HepG2 (cell line): Measurements from ENCODE around the gene TNS4. TPM values are rescaled to one million over a fixed set of nuclear protein-coding genes. Genes with fewer than 3 reads are reported as not detected.

Experiments used
- ATAC-seq: fragments of 200-7000 bp; cut with Tn5 transposase; 3 replicates; pipeline ENCODE4 v1.9.1; 2020; ENCODE audit warnings: mild to moderate bottlenecking, moderate library complexity
- BruUV-seq: library from RNA; stranded (reverse); fragments of 400-500 nt; replicated peaks from 2 replicates; lab custom pipeline; 2021; lab: Mats Ljungman, UMichigan
- CTCF ChIA-PET: fragments of 300-600 bp; formaldehyde crosslinking; extraction: SDS; loops from one replicate; lab custom pipeline; 2021; ENCODE audit warnings: low total read pairs, inconsistent platforms, low intra/inter-chr PET ratio; lab: Yijun Ruan, JAX
- POLR2A ChIA-PET: fragments of 350-600 bp; sonication (Branson Sonifier 250); formaldehyde crosslinking; loops from one replicate; lab custom pipeline; 2020; ENCODE audit warnings: antibody characterized with exemption, inconsistent platforms; lab: Yijun Ruan, JAX
- DNase-seq: peaks from one replicate; pipeline ENCODE4 v3.0.0-alpha.2; 2015; ENCODE audit warnings: low spot score
- FAIRE-seq: peaks from 3 replicates; lab custom pipeline; 2011; peaks lifted over from hg19 to GRCh38; lab: Jason Lieb, UNC
- H2AFZ ChIP-seq: one replicate; pipeline ENCODE4 v1.6.1; 2011; ENCODE audit warnings: low read length, inconsistent platforms
- H3K27ac ChIP-seq: fragments of 300-600 bp; 3 replicates; pipeline ENCODE4 v1.8.0; 2011; ENCODE audit warnings: mixed run types, mild to moderate bottlenecking, mixed read lengths, low read length, inconsistent platforms; ENCODE audit not compliant: insufficient read depth; ENCODE audit errors: extremely low read length
- H3K27me3 ChIP-seq, 2 experiments: fragments of 200-600 bp in 1 of 2; 2 replicates in 1 of 2; 3 replicates in 1 of 2; pipeline versions ENCODE4 v1.6.0 to v1.8.0; 2011; ENCODE audit warnings: low read length in 2 of 2, mild to moderate bottlenecking in 2 of 2, moderate library complexity in 2 of 2, inconsistent platforms in 1 of 2; ENCODE audit not compliant: insufficient read depth in 2 of 2, control insufficient read depth in 1 of 2
- H3K36me3 ChIP-seq, 2 experiments: fragments of 200-600 bp in 1 of 2; replicated peaks in 1 of 2; 2 replicates in 1 of 2; 3 replicates in 1 of 2; pipeline versions ENCODE4 v1.5.1 to v1.8.0; 2011; ENCODE audit warnings: low read length in 2 of 2, inconsistent platforms in 1 of 2; ENCODE audit not compliant: insufficient read depth in 2 of 2, control insufficient read depth in 1 of 2
- H3K4me1 ChIP-seq: 2 replicates; pipeline ENCODE4 v1.5.1; 2012; ENCODE audit warnings: low read length, inconsistent platforms; ENCODE audit not compliant: insufficient read depth
- H3K4me2 ChIP-seq: 2 replicates; pipeline ENCODE4 v1.6.0; 2011; ENCODE audit warnings: low read depth, low read length, inconsistent platforms
- H3K4me3 ChIP-seq, 3 experiments: fragments of 200-600 bp in 1 of 3; sonication (generic), shearing (Covaris generic) in 1 of 3; replicated peaks in 1 of 3; 2 replicates each; pipeline ENCODE4 v1.5.1; 2011 to 2016; ENCODE audit warnings: low read length in 3 of 3, inconsistent platforms in 2 of 3, low read depth in 2 of 3, mild to moderate bottlenecking in 2 of 3, control low read depth in 1 of 3, mixed read lengths in 1 of 3; ENCODE audit not compliant: insufficient read depth in 1 of 3
- H3K79me2 ChIP-seq: one replicate; pipeline ENCODE4 v1.6.1; 2011; ENCODE audit warnings: low read length, inconsistent platforms; ENCODE audit not compliant: insufficient read depth
- H3K9ac ChIP-seq: 2 replicates; pipeline ENCODE4 v1.6.0; 2011; ENCODE audit warnings: mild to moderate bottlenecking, low read depth, low read length, inconsistent platforms; ENCODE audit not compliant: insufficient read depth
- H3K9me3 ChIP-seq: 2 replicates; pipeline ENCODE4 v1.5.1; 2012; ENCODE audit warnings: mild to moderate bottlenecking, low read length
- H4K20me1 ChIP-seq: 2 replicates; pipeline ENCODE4 v1.6.0; 2011; ENCODE audit warnings: inconsistent platforms, mild to moderate bottlenecking, low read length, moderate library complexity; ENCODE audit not compliant: insufficient read depth
- FOSL2 ChIP-seq: sonication (generic); formaldehyde crosslinking; IDR thresholded peaks from 2 replicates; pipeline ENCODE4 v1.4.0; 2020; ENCODE audit warnings: missing genetic modification reagents
- HDAC2 ChIP-seq: sonication (generic); formaldehyde crosslinking; IDR thresholded peaks from 2 replicates; pipeline ENCODE4 v1.4.0; 2020; ENCODE audit warnings: missing genetic modification reagents
- LCORL ChIP-seq, 2 experiments: fragments of 450-650 bp in 1 of 2; sonication (generic) in 1 of 2; formaldehyde crosslinking in 1 of 2; IDR thresholded peaks; 2 replicates each; pipeline versions ENCODE4 v1.5.0 to v1.6.1; 2017 to 2020; ENCODE audit warnings: antibody characterized with exemption in 1 of 2, missing genetic modification reagents in 1 of 2
- NONO ChIP-seq, 2 experiments: fragments of 450-650 bp in 1 of 2; sonication (generic) in 1 of 2; formaldehyde crosslinking in 1 of 2; IDR thresholded peaks in 1 of 2; conservative IDR thresholded peaks in 1 of 2; 2 replicates each; pipeline versions ENCODE4 v1.6.1 to v1.8.0; 2017 to 2022; ENCODE audit warnings: mild to moderate bottlenecking in 1 of 2, missing genetic modification reagents in 1 of 2, moderate library complexity in 1 of 2
- NR2F6 ChIP-seq, 2 experiments: IDR thresholded peaks; 2 replicates each; pipeline ENCODE4 v1.6.1; 2016; ENCODE audit warnings: antibody characterized with exemption in 1 of 2, mild to moderate bottlenecking in 1 of 2
- NRL ChIP-seq: sonication (generic); formaldehyde crosslinking; IDR thresholded peaks from 2 replicates; pipeline ENCODE4 v1.5.0; 2020; ENCODE audit warnings: missing genetic modification reagents, mild to moderate bottlenecking, moderate library complexity, borderline replicate concordance
- SOX6 ChIP-seq, 2 experiments: fragments of 450-650 bp in 1 of 2; sonication (generic) in 1 of 2; formaldehyde crosslinking in 1 of 2; IDR thresholded peaks; 2 replicates each; pipeline versions ENCODE4 v1.4.0 to v1.6.1; 2017 to 2020; ENCODE audit warnings: antibody characterized with exemption in 1 of 2, mild to moderate bottlenecking in 1 of 2, missing genetic modification reagents in 1 of 2
- ZNF280B ChIP-seq: sonication (generic); formaldehyde crosslinking; IDR thresholded peaks from 2 replicates; pipeline ENCODE4 v1.5.0; 2020; ENCODE audit warnings: missing genetic modification reagents, mild to moderate bottlenecking, borderline replicate concordance
- ZNF3 ChIP-seq: IDR thresholded peaks from 2 replicates; pipeline ENCODE4 v1.7.0; 2017; ENCODE audit warnings: inconsistent platforms
- ZNF44 ChIP-seq: sonication (generic); formaldehyde crosslinking; IDR thresholded peaks from 2 replicates; pipeline ENCODE4 v1.5.1; 2020; ENCODE audit warnings: mild to moderate bottlenecking, missing genetic modification reagents
- ZNF501 ChIP-seq: sonication (generic); formaldehyde crosslinking; IDR thresholded peaks from 2 replicates; pipeline ENCODE4 v1.5.1; 2020; ENCODE audit warnings: mild to moderate bottlenecking, moderate library complexity, missing genetic modification reagents
- ZNF687 ChIP-seq: sonication (generic); formaldehyde crosslinking; IDR thresholded peaks from 2 replicates; pipeline ENCODE4 v1.5.1; 2020; ENCODE audit warnings: mild to moderate bottlenecking, missing genetic modification reagents, moderate library complexity
- ZNF891 ChIP-seq: sonication (generic); formaldehyde crosslinking; IDR thresholded peaks from 2 replicates; pipeline ENCODE4 v1.5.0; 2020; ENCODE audit warnings: mild to moderate bottlenecking, missing genetic modification reagents
- WGBS: methylation state at CpG from one replicate; pipeline ENCODE4 v1.1.6; 2017; ENCODE audit warnings: low lambda C conversion rate; 5-methylcytosine and 5-hydroxymethylcytosine counted together
- in situ Hi-C: cut with HindIII; loops from 2 replicates; pipeline ENCODE4 v1.10.0; 2017; ENCODE audit warnings: low pct_unique_long_range_greater_than_20kb; ENCODE audit not compliant: extremely low pct_ligation_motif_present
- intact Hi-C: fragments of 100-400 bp; cut with micrococcal nuclease; formaldehyde crosslinking; loops from one replicate; pipeline ENCODE4 v1.10.0; 2022; ENCODE audit not compliant: unreplicated experiment
- polyA plus RNA-seq, 8 experiments: library from polyadenylated mRNA; depleted of rRNA in 3 of 8; stranded (reverse) in 7 of 8; unstranded in 1 of 8; fragments of >200 nt; fragmentation: Illumina TruSeq in 4 of 8; extraction: Trizol in 4 of 8; gene quantifications; 2 replicates each; pipeline versions ENCODE4 v1.2.1 to v1.2.3, GENCODE V29; 2011 to 2016; ENCODE audit warnings: low read depth in 4 of 8, missing spikeins in 1 of 8, mixed read lengths in 1 of 8; ENCODE audit not compliant: insufficient read depth in 1 of 8
- total RNA-seq, 5 experiments: library from RNA; depleted of rRNA; stranded (reverse); fragments of >200 nt; fragmentation: Illumina TruSeq; extraction: Trizol; gene quantifications; 2 replicates each; pipeline ENCODE4 v1.2.3, GENCODE V29; 2016; ENCODE audit warnings: low read depth in 1 of 5
- TF ChIP-seq, protein P1 (sequence below): IDR thresholded peaks from 2 replicates; pipeline ENCODE4 v1.6.1; 2016; ENCODE audit warnings: missing compliant biosample characterization, missing genetic modification reagents, borderline replicate concordance
- TF ChIP-seq, protein P2 (sequence below), 2 experiments: fragments of 450-650 bp in 1 of 2; sonication (generic) in 1 of 2; formaldehyde crosslinking; IDR thresholded peaks; 2 replicates each; pipeline versions ENCODE4 v1.5.0 to v1.8.0; 2020 to 2022; ENCODE audit warnings: mild to moderate bottlenecking in 1 of 2, missing genetic modification reagents in 1 of 2

Gene TNS4
- total and polyA plus RNA-seq, 2 of the 13 experiments (the other 11 are each of a cell fraction or from before 2014, with no cell fraction given) = 0.58 to 2.1 TPM

DNA sequence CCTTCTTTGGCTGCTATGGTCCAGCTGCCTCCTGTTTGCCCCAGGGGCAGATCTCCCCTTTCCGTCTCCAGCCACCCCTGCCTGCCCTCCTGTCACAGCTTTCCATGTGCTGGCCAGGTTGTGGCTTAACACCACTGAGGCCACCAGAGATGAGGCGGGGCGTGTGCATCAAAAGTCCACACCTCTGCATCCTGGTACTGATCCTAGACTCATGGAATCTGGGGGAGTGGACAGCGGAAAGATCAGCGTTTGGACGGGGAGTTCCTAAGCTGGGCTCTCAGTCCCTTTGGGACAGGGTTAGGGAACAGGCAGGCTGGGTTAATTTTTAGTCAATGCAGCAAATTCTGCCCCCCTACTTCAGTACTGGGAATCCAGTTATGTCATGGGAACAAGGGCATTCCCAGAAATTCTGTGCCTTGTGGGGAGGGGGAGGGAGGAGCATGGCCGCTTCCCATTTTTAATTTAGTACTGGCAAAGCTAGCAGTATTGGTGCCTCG, 54.2 kb downstream of the TNS4 start:
- Histone ChIP-seq H3K27ac (no peak overlapping the region), H3K4me2 (peak overlapping the region; percentile 81), H4K20me1 (no peaks in the 10 kb centered on the region), H3K27me3 (peaks cover 1 to 6% of the 10 kb centered on the region in 2 experiments; a peak in 3 of 5 replicates), H3K4me1 (peaks cover 73% of the 10 kb centered on the region), H2AFZ (no peak overlapping the region), H3K9me3 (no peaks in the 10 kb centered on the region), H3K79me2 (no peaks in the 10 kb centered on the region), H3K4me3 (no peak overlapping the region), H3K9ac (no peak overlapping the region), H3K36me3 (no peaks in the 10 kb centered on the region)
- ChIA-PET CTCF (no interaction called here), POLR2A (interaction anchor here (0.6 to 2.6 kb wide), 6 partner anchors 25 to 105 kb away, joined by 4 to 13 read pairs (median 4); partner anchors contain the start of gene TOP2A)
- in situ Hi-C loops = no loop called here
- FAIRE-seq = no peak
- ATAC-seq = no peak
- no TSS peak for BruUV-seq
- WGBS = 21% methylated on average over 8 of the region's 8 CpGs
- intact Hi-C loops = no loop called here
- no peak for DNase-seq
- TF ChIP-seq HDAC2 (CRISPR knock-in tag) (0 out of 2 replicates have a peak, but pooled peaks have one; percentile 19), FOSL2 (CRISPR knock-in tag) (no peak), NR2F6 (IDR thresholded peaks at IDR 0.05) (no peak), NR2F6 (CRISPR knock-in tag; IDR thresholded peaks at IDR 0.05) (0 out of 2 replicates have a peak, but pooled peaks have one; percentile 24), SOX6 (IDR thresholded peaks at IDR 0.05) (no peak), SOX6 (CRISPR knock-in tag; IDR thresholded peaks at IDR 0.05) (no peak), ZNF891 (CRISPR knock-in tag) (0 out of 2 replicates have a peak, but pooled peaks have one; percentile 41), ZNF44 (CRISPR knock-in tag) (no peak), ZNF501 (CRISPR knock-in tag) (no peak), NONO (IDR thresholded peaks at IDR 0.05) (no peak), NONO (CRISPR knock-in tag; conservative IDR thresholded peaks at IDR 0.05) (0 out of 2 replicates have a peak, but pooled peaks have one; percentile 23), LCORL (IDR thresholded peaks at IDR 0.05) (no peak), LCORL (CRISPR knock-in tag; IDR thresholded peaks at IDR 0.05) (0 out of 2 replicates have a peak, but pooled peaks have one; percentile 11), ZNF687 (CRISPR knock-in tag) (peak; percentile 61), ZNF280B (CRISPR knock-in tag) (0 out of 2 replicates have a peak, but pooled peaks have one; percentile 39), NRL (CRISPR knock-in tag) (0 out of 2 replicates have a peak, but pooled peaks have one; percentile 17), ZNF3 (CRISPR knock-in tag) (no peak)
- TF ChIP-seq, protein P1, sequence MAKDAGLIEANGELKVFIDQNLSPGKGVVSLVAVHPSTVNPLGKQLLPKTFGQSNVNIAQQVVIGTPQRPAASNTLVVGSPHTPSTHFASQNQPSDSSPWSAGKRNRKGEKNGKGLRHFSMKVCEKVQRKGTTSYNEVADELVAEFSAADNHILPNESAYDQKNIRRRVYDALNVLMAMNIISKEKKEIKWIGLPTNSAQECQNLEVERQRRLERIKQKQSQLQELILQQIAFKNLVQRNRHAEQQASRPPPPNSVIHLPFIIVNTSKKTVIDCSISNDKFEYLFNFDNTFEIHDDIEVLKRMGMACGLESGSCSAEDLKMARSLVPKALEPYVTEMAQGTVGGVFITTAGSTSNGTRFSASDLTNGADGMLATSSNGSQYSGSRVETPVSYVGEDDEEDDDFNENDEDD = peak; percentile 31; the same call in 1 of the 2 replicates
- TF ChIP-seq, protein P2, sequence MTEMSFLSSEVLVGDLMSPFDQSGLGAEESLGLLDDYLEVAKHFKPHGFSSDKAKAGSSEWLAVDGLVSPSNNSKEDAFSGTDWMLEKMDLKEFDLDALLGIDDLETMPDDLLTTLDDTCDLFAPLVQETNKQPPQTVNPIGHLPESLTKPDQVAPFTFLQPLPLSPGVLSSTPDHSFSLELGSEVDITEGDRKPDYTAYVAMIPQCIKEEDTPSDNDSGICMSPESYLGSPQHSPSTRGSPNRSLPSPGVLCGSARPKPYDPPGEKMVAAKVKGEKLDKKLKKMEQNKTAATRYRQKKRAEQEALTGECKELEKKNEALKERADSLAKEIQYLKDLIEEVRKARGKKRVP (CRISPR knock-in tag; IDR thresholded peaks at IDR 0.05) = 0 out of 4 replicates have a peak, but pooled peaks of 1 of the 2 experiments have one; percentile 28
